Activated CD8-positive, alpha-beta memory T cell treated with anti-CD3 and anti-CD28 coated beads, Interleukin-2, amount 50 U/mL, for 24 hours (primary cell): ENCODE measurements around the gene SAPCD1.
"Not testable (repeated sequence)": the region's sequence is repeated elsewhere in the genome, so short reads cannot be mapped to it uniquely, and the experiment has no call there.

ENCODE experiments used
- DNase-seq: peaks from one replicate; pipeline ENCODE4 v3.0.0-alpha.2; 2020; ENCODE audit errors: extremely low read depth

The SAPCD1 gene

GRCh38 chr6:31799781-31800180 is 37.3 kb downstream of the SAPCD1 start:
- no peak for DNase-seq

GRCh38 chr6:31801031-31801927 is 38.8 kb downstream of the SAPCD1 start:
- DNase-seq, result not testable (repeated sequence)

DNA sequence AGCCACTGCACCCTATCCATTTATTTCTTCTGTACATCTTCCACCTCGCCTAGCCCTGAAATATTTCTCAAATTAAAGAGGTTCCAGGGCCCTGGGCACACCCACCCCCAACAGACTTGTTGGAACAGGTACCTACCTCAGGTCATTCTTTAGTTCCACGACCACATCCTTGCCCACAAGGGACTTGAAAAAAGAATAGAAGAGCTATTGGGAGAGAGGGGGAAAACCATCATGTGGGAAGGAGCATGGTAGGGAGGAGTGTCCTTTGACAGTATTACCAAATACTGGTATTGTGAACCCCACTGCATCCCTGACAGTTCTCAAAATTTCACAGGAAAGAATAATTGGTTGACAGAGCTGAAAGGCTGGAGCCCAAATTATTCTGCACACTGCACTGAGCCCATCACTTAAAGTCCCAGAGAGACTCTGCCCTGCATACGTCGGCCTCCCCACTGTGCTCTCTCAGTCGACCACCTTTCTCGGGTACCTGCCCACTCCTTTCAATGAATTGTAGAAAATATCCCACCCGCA is 43.5 kb downstream of the SAPCD1 start:
- no peak for DNase-seq

DNA sequence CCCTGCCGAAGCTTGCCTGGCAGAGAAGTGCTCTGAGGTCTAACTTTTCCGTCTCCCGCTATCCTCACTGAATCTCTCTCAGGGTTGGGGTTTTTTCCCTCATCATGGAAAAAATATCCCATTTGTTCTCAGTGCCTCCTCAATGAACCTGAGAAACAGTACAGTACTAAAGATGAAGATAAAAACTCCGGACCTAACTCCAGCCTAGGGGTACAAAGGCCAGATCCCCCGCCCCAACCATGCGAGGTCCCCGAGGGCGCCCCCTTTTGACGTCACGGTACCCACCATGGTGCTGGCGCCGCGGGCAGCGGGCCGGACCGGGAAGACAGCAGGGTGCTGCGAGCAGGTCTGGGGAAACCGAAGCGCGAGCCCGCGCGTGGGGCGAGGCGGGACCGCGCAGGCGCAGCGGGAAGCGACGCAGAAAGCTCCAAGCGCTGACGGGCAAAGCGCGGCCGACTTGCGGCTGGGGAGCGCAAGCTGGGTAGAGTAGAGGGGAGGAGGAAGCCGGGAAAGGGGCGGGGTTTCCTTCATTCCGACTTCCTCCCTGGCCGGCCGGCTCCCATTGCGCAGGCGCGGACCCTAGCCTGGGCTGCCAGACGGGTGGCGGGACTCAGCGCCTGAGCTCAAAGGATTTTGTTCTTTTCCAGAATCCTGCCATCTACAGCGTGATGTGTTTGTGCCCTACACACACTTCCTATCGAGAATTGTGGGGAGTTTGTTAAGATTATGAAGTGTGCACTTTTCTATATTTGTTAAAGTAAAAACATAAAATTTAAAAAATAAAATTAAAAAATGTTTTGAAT is 44.2 kb downstream of the SAPCD1 start, which contains the start of gene LSM2:
Gene LSM2 (minus strand): TSS at position 497 of the 803 bp plus-strand sequence. CDS start 209 bp downstream, at position 288.
- DNase-seq, result peak; percentile 90

DNA sequence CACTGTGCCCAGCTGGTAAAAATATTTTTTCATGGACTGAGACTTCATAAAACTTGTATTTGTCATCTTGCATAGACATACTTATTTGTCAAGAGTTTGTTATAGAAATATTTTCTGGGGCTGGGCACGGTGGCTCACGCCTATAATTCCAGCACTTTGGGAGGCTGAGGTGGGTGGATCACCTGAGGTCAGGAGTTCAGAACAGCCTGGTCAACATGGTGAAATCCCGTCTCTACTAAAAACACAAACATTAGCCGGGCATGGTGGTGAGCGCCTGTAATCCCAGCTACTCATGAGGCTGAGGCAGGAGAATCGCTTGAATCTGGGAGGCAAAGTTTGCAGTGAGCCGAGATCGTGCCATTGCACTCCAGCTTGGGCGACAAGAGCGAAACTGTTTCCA is 46.1 kb downstream of the SAPCD1 start:
- not testable (repeated sequence) for DNase-seq

DNA sequence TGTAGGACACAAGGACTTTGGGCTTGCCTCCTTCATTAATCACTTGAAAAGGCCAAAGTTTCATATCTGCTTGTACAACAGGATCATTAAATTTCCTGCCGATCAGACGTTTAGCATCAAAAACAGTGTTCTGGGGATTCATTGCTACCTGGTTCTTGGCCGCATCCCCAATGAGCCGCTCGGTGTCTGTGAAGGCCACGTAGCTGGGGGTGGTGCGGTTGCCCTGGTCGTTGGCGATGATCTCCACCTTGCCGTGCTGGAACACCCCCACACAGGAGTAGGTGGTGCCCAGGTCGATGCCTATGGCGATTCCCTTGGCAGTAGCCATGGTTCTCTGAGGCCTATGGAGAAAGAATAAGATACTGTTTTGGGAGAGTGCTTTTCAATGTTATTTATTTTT is 49.2 kb downstream of the SAPCD1 start:
- no peak for DNase-seq

GRCh38 chr6:31813465-31813849 is 51.0 kb downstream of the SAPCD1 start:
- no peak for DNase-seq
